Measurements from ENCODE around the gene FAF2.

The FAF2 gene

GRCh38 chr5:176533390-176533789 lies 85.2 kb downstream of the FAF2 start:
- no peak for DNase-seq

GRCh38 chr5:176533894-176534611 lies 85.9 kb downstream of the FAF2 start:
- DNase-seq, result no peak

GRCh38 chr5:176534640-176535039 lies 86.5 kb downstream of the FAF2 start:
- DNase-seq, result no peak

DNA sequence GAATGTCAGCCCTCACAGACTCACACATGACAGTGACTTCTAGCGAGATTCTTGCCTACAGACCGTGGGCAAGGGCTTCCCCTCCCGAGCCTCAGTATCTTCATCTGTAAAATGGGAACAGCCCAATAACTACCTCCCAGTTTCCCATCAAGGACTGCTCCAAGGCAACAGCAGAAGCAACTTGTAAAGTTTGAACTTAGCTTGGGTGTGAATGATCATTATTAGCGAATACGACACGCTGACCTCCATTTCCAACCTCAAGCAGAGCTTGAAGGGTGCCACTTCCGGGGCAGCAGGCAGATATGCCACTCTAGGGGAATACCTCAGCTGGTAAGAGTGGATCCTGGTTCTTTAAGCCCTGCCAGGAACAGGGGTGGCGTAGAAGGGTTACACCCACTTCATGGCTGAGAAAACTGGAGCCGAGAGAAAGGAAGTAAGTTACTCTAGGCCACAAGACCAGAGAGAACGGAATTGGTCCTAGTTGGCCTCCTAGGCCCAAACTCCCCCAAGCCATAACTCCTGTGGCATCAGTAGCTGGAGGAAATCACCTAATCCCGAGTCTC lies 87.0 kb downstream of the FAF2 start:
- DNase-seq, result no peak

- no peak for DNase-seq
Measured at GRCh38 chr5:176535664-176536131, 87.5 kb downstream of the FAF2 start.

GRCh38 chr5:176536132-176536901 lies 88.1 kb downstream of the FAF2 start:
- DNase-seq, result no peak

- DNase-seq, result peak; percentile 59
Measured at GRCh38 chr5:176536902-176537553, 88.8 kb downstream of the FAF2 start, which contains the start of gene RNF44. Gene RNF44 (minus strand): TSS chr5:176537402. CDS start chr5:176532472, 4,930 bp downstream.

- DNase-seq, result peak; percentile 86
Measured at GRCh38 chr5:176537554-176538229, 89.5 kb downstream of the FAF2 start.

DNA sequence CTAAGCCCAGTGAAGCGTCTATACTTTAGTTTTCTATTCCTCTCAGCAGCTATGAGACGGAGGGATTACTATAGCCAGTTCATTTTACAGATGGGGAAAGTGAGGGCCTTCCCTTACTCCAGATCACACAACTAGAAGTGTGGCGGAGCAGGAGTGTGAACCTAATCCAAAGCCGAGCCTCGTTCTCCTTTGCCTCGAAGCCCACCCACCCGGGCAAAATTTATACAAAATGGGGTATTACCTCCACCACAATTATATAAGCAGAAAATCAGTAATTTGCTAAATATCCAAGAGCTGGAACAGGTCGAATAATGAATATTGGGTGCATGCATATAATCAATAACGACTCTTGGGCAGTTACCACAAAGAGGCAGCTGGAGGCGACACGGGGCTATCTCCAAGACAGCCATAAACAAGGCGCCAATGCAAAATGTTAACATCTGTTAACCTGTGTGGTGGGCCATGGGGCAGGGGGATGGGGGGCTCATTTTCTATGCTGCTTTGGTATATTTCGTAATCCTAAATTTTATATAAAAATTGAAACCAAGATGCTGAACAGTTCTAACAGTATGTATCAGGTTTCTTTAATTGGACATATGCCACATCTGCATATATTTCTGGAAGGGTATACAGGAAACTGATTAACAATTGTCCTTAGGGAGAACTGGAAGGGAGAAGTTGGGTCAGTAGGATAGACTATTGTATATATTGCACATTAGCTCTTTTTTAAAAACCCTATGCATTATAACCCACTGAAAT lies 90.2 kb downstream of the FAF2 start:
- no peak for DNase-seq

DNA sequence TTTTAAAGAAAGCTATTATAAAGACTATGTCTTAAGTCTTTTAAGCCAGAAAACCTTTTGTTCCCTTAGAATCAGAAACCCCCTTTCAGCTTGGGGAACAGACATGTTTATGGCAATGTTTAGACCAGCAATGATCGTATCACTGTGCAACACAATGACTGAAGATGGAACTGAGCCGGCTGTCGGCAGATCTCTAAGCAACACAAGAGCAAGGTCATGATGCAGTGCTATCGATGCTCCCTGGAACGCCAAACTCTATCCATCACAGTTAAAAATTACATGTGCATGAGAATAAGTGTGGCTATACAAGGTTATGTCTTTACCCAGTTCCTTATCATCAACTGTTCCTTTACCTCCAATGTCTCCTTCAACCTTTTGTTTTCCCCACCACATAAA lies 90.8 kb downstream of the FAF2 start:
- no peak for DNase-seq

DNA sequence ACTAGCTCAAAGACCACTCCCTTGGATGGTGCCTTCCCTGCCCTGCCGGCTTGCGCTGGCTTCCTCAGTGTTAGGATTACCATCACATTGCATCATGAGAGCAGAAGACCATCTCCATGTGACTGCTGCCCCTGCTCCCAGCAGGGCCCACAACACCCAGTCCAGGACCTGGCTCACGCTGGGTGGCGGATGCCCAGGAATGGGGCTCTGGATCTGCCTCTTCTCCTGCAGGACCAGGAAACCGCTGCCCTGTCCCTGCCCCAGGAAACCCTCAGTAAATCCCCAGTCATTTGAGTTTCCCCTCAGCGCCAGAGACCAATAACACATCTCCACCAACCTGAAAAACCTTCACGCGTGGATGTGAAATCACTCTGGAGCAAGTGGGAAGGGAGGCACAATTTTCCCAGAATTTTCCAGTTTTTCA lies 92.3 kb downstream of the FAF2 start:
- no peak for DNase-seq

DNA sequence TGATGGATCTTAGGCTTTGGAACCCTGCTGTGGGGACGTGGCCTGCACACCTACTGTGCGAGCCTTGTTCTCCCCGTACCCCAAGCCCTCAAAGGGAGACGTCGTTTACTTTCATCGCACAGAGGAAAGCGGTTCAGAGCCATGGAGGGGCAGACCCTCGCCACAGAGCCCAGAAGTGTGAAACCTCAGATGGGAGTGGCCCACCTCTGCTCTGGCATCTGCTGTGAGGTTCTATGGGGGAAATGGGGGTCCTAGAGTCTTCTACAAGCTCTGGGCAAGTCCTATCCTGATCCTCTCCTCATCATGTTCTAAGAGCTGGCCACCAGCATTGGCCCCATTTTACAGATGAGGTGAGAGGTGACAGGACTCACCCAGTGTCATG lies 92.8 kb downstream of the FAF2 start:
- no peak for DNase-seq

GRCh38 chr5:176541338-176542134 lies 93.4 kb downstream of the FAF2 start:
- DNase-seq, result no peak

DNA sequence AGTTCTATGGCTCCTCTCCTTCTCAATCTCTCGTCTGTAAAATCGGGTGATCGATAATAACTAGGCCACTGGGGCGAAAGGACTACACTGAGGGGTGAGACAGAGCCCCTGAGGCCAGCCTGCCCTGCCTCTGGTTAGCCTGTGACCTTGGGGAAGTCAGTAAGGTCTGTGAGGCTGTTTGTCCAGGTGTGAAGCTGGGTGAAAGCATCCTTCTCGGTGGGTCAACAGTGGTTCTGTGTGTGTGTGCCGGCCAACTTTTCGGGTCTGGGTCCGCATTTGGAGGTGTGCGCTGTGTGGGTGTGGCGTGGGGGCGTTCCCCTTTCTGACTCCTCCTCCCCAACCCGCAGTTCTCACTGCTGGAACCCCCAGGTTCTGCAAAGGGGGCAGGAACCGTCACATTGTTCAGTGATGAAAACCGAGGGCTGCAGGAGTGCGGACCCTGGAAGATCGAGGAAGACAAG lies 94.0 kb downstream of the FAF2 start:
- no peak for DNase-seq

GRCh38 chr5:176542596-176543427 lies 94.6 kb downstream of the FAF2 start:
- no peak for DNase-seq

GRCh38 chr5:176543428-176544182 lies 95.4 kb downstream of the FAF2 start:
- no peak for DNase-seq

DNA sequence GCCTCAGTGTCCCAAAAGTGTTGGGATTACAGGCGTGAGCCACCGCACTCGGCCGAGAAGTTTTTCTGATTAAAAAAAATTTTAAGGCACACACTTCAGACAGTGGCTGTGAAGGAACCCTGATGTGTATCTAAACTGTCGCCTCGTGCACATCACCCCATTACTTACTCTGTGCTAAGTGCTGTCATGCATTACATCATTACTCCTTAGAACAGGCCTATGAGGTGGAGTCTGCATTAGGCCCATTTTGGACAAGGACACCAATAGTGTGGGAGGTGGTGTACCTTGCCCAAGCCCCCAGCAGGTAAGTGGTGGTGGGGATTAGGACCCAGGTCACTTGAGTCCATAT lies 97.2 kb downstream of the FAF2 start:
- DNase-seq, result no peak

- DNase-seq, result no peak
Measured at GRCh38 chr5:176545737-176546509, 97.7 kb downstream of the FAF2 start.

- no peak for DNase-seq
Measured at GRCh38 chr5:176547802-176548201, 99.6 kb downstream of the FAF2 start.
